ENCODE results near the gene SFTA2.

SFTA2 gene

GRCh38 chr6:30883685-30884520 lies 48.1 kb downstream of the SFTA2 start, which contains the start of gene DDR1:
Gene DDR1, plus strand, starts transcription at chr6:30884519. Its CDS starts 4,211 bp downstream, at chr6:30888730.
- H3K27ac ChIP-seq (replicated peaks), result no peak within 1 kb of the TSS
- DNase-seq (ENCODE audit: low read depth in 1 of 2, low spot score in 1 of 2), result peak in 1 of 2 experiments; percentile 50

GRCh38 chr6:30882759-30883684 lies 48.9 kb downstream of the SFTA2 start:
- H3K4me3 ChIP-seq (replicated peaks; ENCODE audit: insufficient read depth, low read length), result no peak overlapping the region
- DNase-seq (ENCODE audit: low read depth in 1 of 2, low spot score in 1 of 2), result no peak
- H3K27ac ChIP-seq (replicated peaks), result no peak overlapping the region
- TF ChIP-seq CTCF (IDR thresholded peaks at IDR 0.05; ENCODE audit: insufficient read depth, low read length) (no peak), GABPA (IDR thresholded peaks at IDR 0.05; ENCODE audit: low read depth) (no peak), SPI1 (IDR thresholded peaks at IDR 0.05; ENCODE audit: borderline replicate concordance, low read depth) (no peak), REST (IDR thresholded peaks at IDR 0.05; ENCODE audit: insufficient replicate concordance, low read depth) (no peak), POLR2AphosphoS5 (IDR thresholded peaks at IDR 0.05; ENCODE audit: low read depth) (no peak)
- peaks cover 38% of the 10 kb centered on the region for H3K27me3 ChIP-seq (ENCODE audit: insufficient read depth, poor library complexity, severe bottlenecking)

More at GRCh38 chr6:30883685-30884520, 48.1 kb downstream of the SFTA2 start, which contains the start of gene DDR1:
- peak within 1 kb of the TSS; percentile 40 for H3K4me3 ChIP-seq (replicated peaks; ENCODE audit: insufficient read depth, low read length)
- TF ChIP-seq GABPA (IDR thresholded peaks at IDR 0.05; ENCODE audit: low read depth) (no peak), POLR2AphosphoS5 (IDR thresholded peaks at IDR 0.05; ENCODE audit: low read depth) (no peak), SPI1 (IDR thresholded peaks at IDR 0.05; ENCODE audit: borderline replicate concordance, low read depth) (no peak), CTCF (IDR thresholded peaks at IDR 0.05; ENCODE audit: insufficient read depth, low read length) (no peak), REST (IDR thresholded peaks at IDR 0.05; ENCODE audit: insufficient replicate concordance, low read depth) (no peak)
- peaks cover 38% of the 10 kb centered on the region for H3K27me3 ChIP-seq (ENCODE audit: insufficient read depth, poor library complexity, severe bottlenecking)

- DNase-seq (ENCODE audit: low read depth in 1 of 2, low spot score in 1 of 2), result no peak
- peaks cover 38% of the 10 kb centered on the region for H3K27me3 ChIP-seq (ENCODE audit: insufficient read depth, poor library complexity, severe bottlenecking)
- no peak overlapping the region for H3K27ac ChIP-seq (replicated peaks)
- H3K4me3 ChIP-seq (replicated peaks; ENCODE audit: insufficient read depth, low read length), result no peak overlapping the region
- TF ChIP-seq SPI1 (IDR thresholded peaks at IDR 0.05; ENCODE audit: borderline replicate concordance, low read depth) (no peak), GABPA (IDR thresholded peaks at IDR 0.05; ENCODE audit: low read depth) (no peak), CTCF (IDR thresholded peaks at IDR 0.05; ENCODE audit: insufficient read depth, low read length) (no peak), REST (IDR thresholded peaks at IDR 0.05; ENCODE audit: insufficient replicate concordance, low read depth) (no peak), POLR2AphosphoS5 (IDR thresholded peaks at IDR 0.05; ENCODE audit: low read depth) (no peak)
Observed at GRCh38 chr6:30882204-30882758, 49.7 kb downstream of the SFTA2 start.
